ENCODE data around the gene TNK1. TPM values are rescaled to one million over a fixed set of nuclear protein-coding genes. Genes with fewer than 3 reads are reported as not detected.

TNK1 gene
- total RNA-seq, 1 donor, result 2.2 TPM

GRCh38 chr17:7383742-7384488 is 3.0 kb downstream of the TNK1 start:
- no peak for TF ChIP-seq CTCF (IDR thresholded peaks at IDR 0.05; ENCODE audit: insufficient read depth, low read depth, low read length)
- DNase-seq (ENCODE audit: low read depth), result peak; percentile 31
- H3K4me3 ChIP-seq (ENCODE audit: low read depth, low read length), result peak overlapping the region; percentile 54

- no peak for TF ChIP-seq CTCF (IDR thresholded peaks at IDR 0.05; ENCODE audit: insufficient read depth, low read depth, low read length)
- DNase-seq (ENCODE audit: low read depth), result no peak
- H3K4me3 ChIP-seq (ENCODE audit: low read depth, low read length), result peak overlapping the region; percentile 54
Measured at GRCh38 chr17:7384489-7385081, 3.7 kb downstream of the TNK1 start.

- no peak overlapping the region for H3K4me3 ChIP-seq (ENCODE audit: low read depth, low read length)
- no peak for DNase-seq (ENCODE audit: low read depth)
- no peak for TF ChIP-seq CTCF (IDR thresholded peaks at IDR 0.05; ENCODE audit: insufficient read depth, low read depth, low read length)
Measured at GRCh38 chr17:7388856-7389255, 8.0 kb downstream of the TNK1 start.

GRCh38 chr17:7389924-7390910 is 9.3 kb downstream of the TNK1 start:
- TF ChIP-seq CTCF (IDR thresholded peaks at IDR 0.05; ENCODE audit: insufficient read depth, low read depth, low read length), result no peak
- no peak for DNase-seq (ENCODE audit: low read depth)

GRCh38 chr17:7391307-7391706 is 10.4 kb downstream of the TNK1 start:
- no peak overlapping the region for H3K4me3 ChIP-seq (ENCODE audit: low read depth, low read length)
- no peak for TF ChIP-seq CTCF (IDR thresholded peaks at IDR 0.05; ENCODE audit: insufficient read depth, low read depth, low read length)
- DNase-seq (ENCODE audit: low read depth), result no peak

More at GRCh38 chr17:7389924-7390910, 9.3 kb downstream of the TNK1 start:
- no peak overlapping the region for H3K4me3 ChIP-seq (ENCODE audit: low read depth, low read length)

- TF ChIP-seq CTCF (IDR thresholded peaks at IDR 0.05; ENCODE audit: insufficient read depth, low read depth, low read length), result no peak
- DNase-seq (ENCODE audit: low read depth), result no peak
Measured at GRCh38 chr17:7392696-7393612, 12.1 kb downstream of the TNK1 start.

More at GRCh38 chr17:7392696-7393612, 12.1 kb downstream of the TNK1 start:
- H3K4me3 ChIP-seq (ENCODE audit: low read depth, low read length), result peak overlapping the region; percentile 86
